Liver (tissue), 9 donors: Measurements from ENCODE around the gene SCN2B. TPM values are rescaled to one million over a fixed set of nuclear protein-coding genes. Genes with fewer than 3 reads are reported as not detected.

Source experiments
- DNase-seq: peaks from one replicate; pipeline ENCODE4 v3.0.0-alpha.2; 2017; ENCODE audit warnings: low spot score
- H3K27ac ChIP-seq, 2 donors: one replicate each; pipeline ENCODE4 v1.7.0; 2013; ENCODE audit warnings: inconsistent platforms in 2 of 2, low read length in 2 of 2, control low read depth in 1 of 2, low read depth in 1 of 2, mild to moderate bottlenecking in 1 of 2
- H3K27me3 ChIP-seq, 4 donors: one replicate each; pipeline versions ENCODE4 v1.6.1 to v1.7.0; 2013; ENCODE audit warnings: low read length in 3 of 4, inconsistent platforms in 1 of 4, mild to moderate bottlenecking in 1 of 4, moderate library complexity in 1 of 4; ENCODE audit not compliant: control insufficient read depth in 4 of 4, insufficient read depth in 4 of 4
- H3K36me3 ChIP-seq, 4 donors: one replicate each; pipeline versions ENCODE4 v1.6.1 to v1.7.0; 2013; ENCODE audit warnings: low read length in 3 of 4, mild to moderate bottlenecking in 3 of 4, low read depth in 1 of 4, moderate library complexity in 1 of 4; ENCODE audit not compliant: control insufficient read depth in 4 of 4, insufficient read depth in 3 of 4
- H3K4me1 ChIP-seq, 4 donors: one replicate each; pipeline versions ENCODE4 v1.6.1 to v1.7.0; 2013; ENCODE audit warnings: low read length in 3 of 4, mild to moderate bottlenecking in 3 of 4, moderate library complexity in 1 of 4; ENCODE audit not compliant: control insufficient read depth in 4 of 4, insufficient read depth in 4 of 4
- H3K4me3 ChIP-seq, 3 donors: one replicate each; pipeline versions ENCODE4 v1.6.1 to v1.7.0; 2013; ENCODE audit warnings: low read length in 3 of 3, control low read depth in 1 of 3, low read depth in 1 of 3, mild to moderate bottlenecking in 1 of 3
- H3K9ac ChIP-seq, 2 donors: one replicate each; pipeline ENCODE4 v1.7.0; 2013; ENCODE audit warnings: low read length in 2 of 2, mild to moderate bottlenecking in 2 of 2, moderate library complexity in 2 of 2, control low read depth in 1 of 2, low read depth in 1 of 2
- H3K9me3 ChIP-seq, 4 donors: one replicate each; pipeline versions ENCODE4 v1.6.1 to v1.7.0; 2013; ENCODE audit warnings: low read length in 3 of 4; ENCODE audit not compliant: control insufficient read depth in 4 of 4
- ATF3 ChIP-seq: IDR thresholded peaks from 2 replicates; pipeline ENCODE4 v1.6.1; 2016; ENCODE audit warnings: antibody characterized with exemption
- CTCF ChIP-seq: fragments of 150-350 bp; IDR thresholded peaks from 2 replicates; pipeline ENCODE4 v1.5.1; 2017; ENCODE audit warnings: improper control_type of control experiment, low read depth, low read length; ENCODE audit not compliant: missing input control
- EGR1 ChIP-seq, 2 donors: IDR thresholded peaks; 2 replicates each; pipeline ENCODE4 v1.6.1; 2016 to 2018; ENCODE audit warnings: antibody characterized with exemption in 2 of 2, low read depth in 2 of 2
- FOXA1 ChIP-seq: IDR thresholded peaks from 2 replicates; pipeline ENCODE4 v1.6.1; 2016; ENCODE audit warnings: antibody characterized with exemption
- FOXA2 ChIP-seq: IDR thresholded peaks from 2 replicates; pipeline ENCODE4 v1.6.1; 2016; ENCODE audit warnings: antibody characterized with exemption
- GABPA ChIP-seq, 2 donors: IDR thresholded peaks in 1 of 2; conservative IDR thresholded peaks in 1 of 2; 2 replicates each; pipeline ENCODE4 v1.6.1; 2016; ENCODE audit warnings: antibody characterized with exemption in 2 of 2, mild to moderate bottlenecking in 1 of 2, moderate library complexity in 1 of 2
- HNF4A ChIP-seq, 2 donors: conservative IDR thresholded peaks; 2 replicates each; pipeline ENCODE4 v1.6.1; 2016; ENCODE audit warnings: antibody characterized with exemption in 2 of 2, mild to moderate bottlenecking in 2 of 2
- HNF4G ChIP-seq: IDR thresholded peaks from 2 replicates; pipeline ENCODE4 v1.6.1; 2016; ENCODE audit warnings: antibody characterized with exemption
- JUND ChIP-seq, 2 donors: IDR thresholded peaks; 2 replicates each; pipeline ENCODE4 v1.6.1; 2016; ENCODE audit warnings: antibody characterized with exemption in 2 of 2
- MAX ChIP-seq: IDR thresholded peaks from 2 replicates; pipeline ENCODE4 v1.6.1; 2016; ENCODE audit warnings: antibody characterized with exemption
- NR2F2 ChIP-seq: IDR thresholded peaks from 2 replicates; pipeline ENCODE4 v1.6.1; 2016; ENCODE audit warnings: antibody characterized with exemption
- RAD21 ChIP-seq, 2 donors: IDR thresholded peaks; 2 replicates each; pipeline ENCODE4 v1.6.1; 2016; ENCODE audit warnings: antibody characterized with exemption in 2 of 2, mild to moderate bottlenecking in 2 of 2
- REST ChIP-seq: IDR thresholded peaks from 2 replicates; pipeline ENCODE4 v1.6.1; 2016; ENCODE audit warnings: antibody characterized with exemption, mild to moderate bottlenecking
- RXRA ChIP-seq, 2 donors: IDR thresholded peaks; 2 replicates each; pipeline ENCODE4 v1.6.1; 2017 to 2018; ENCODE audit warnings: antibody characterized with exemption in 2 of 2, mild to moderate bottlenecking in 1 of 2
- SP1 ChIP-seq: IDR thresholded peaks from 2 replicates; pipeline ENCODE4 v1.6.1; 2018; ENCODE audit warnings: antibody characterized with exemption, mild to moderate bottlenecking
- TAF1 ChIP-seq: conservative IDR thresholded peaks from 2 replicates; pipeline ENCODE4 v1.6.1; 2016; ENCODE audit warnings: antibody characterized with exemption, mild to moderate bottlenecking
- YY1 ChIP-seq: IDR thresholded peaks from 2 replicates; pipeline ENCODE4 v1.6.1; 2016; ENCODE audit warnings: antibody characterized with exemption, mild to moderate bottlenecking
- ZBTB33 ChIP-seq: IDR thresholded peaks from 2 replicates; pipeline ENCODE4 v1.6.1; 2016; ENCODE audit warnings: antibody characterized with exemption
- WGBS: extraction: QIAGEN DNeasy Blood & Tissue Kit; methylation state at CpG from one replicate; pipeline ENCODE4 v1.1.7; 2013; 5-methylcytosine and 5-hydroxymethylcytosine counted together
- polyA plus RNA-seq, 2 donors: library from polyadenylated mRNA; stranded (reverse) in 1 of 2; unstranded in 1 of 2; fragments of 200-250 nt in 1 of 2; fragments of >200 nt in 1 of 2; fragmentation: Nextera tagmentation in 1 of 2; extraction: Ambion mirVana in 1 of 2; gene quantifications; one replicate each; pipeline versions ENCODE4 v1.2.1 to v1.2.3, GENCODE V29; 2013 to 2015
- total RNA-seq, 2 donors: library from RNA; depleted of rRNA; stranded (reverse); fragments of >200 nt; gene quantifications; one replicate each; pipeline ENCODE4 v1.2.3, GENCODE V29; 2014
- donor health status: healthy.
- donor health status: healthy.
- donor health status: healthy.
- donor health status: healthy.
- donor health status: healthy.

Gene SCN2B
- total and polyA plus RNA-seq, 4 donors: 0.01 to 0.05 TPM; not detected in 2

GRCh38 chr11:118212781-118213191, 36.3 kb upstream of the SCN2B start:
- H3K9ac ChIP-seq: no peak overlapping the region
- peak overlapping the region; percentile 1 to 62 for H3K27ac ChIP-seq
- no peaks in the 10 kb centered on the region for H3K9me3 ChIP-seq
- no peak for DNase-seq
- no peaks in the 10 kb centered on the region for H3K36me3 ChIP-seq
- no peak for TF ChIP-seq MAX
- no peak for TF ChIP-seq RAD21 (IDR thresholded peaks at IDR 0.05)
- no peak for TF ChIP-seq NR2F2
- TF ChIP-seq GABPA (IDR thresholded peaks at IDR 0.05 in 1 of 2, conservative IDR thresholded peaks at IDR 0.05 in 1 of 2): no peak
- no peak for TF ChIP-seq CTCF
- no peak for TF ChIP-seq JUND (IDR thresholded peaks at IDR 0.05)
- no peak for TF ChIP-seq HNF4G
- no peak for TF ChIP-seq EGR1 (IDR thresholded peaks at IDR 0.05; ENCODE audit: low read depth in 2 of 2)
- no peak for TF ChIP-seq TAF1
- TF ChIP-seq RXRA (IDR thresholded peaks at IDR 0.05): no peak
- no peak overlapping the region for H3K4me3 ChIP-seq
- no peaks in the 10 kb centered on the region for H3K27me3 ChIP-seq
- peaks cover 9 to 28% (median 19%) of the 10 kb centered on the region in 4 donors for H3K4me1 ChIP-seq
- WGBS: 73% methylated on average over 2 of the region's 2 CpGs

GRCh38 chr11:118212131-118212725, 35.8 kb upstream of the SCN2B start:
- 56% methylated on average over 7 of the region's 7 CpGs for WGBS
- H3K36me3 ChIP-seq: no peaks in the 10 kb centered on the region
- H3K27me3 ChIP-seq: no peaks in the 10 kb centered on the region
- TF ChIP-seq GABPA (IDR thresholded peaks at IDR 0.05 in 1 of 2, conservative IDR thresholded peaks at IDR 0.05 in 1 of 2) (peak in 1 of 2 donors; percentile 43), EGR1 (IDR thresholded peaks at IDR 0.05; ENCODE audit: low read depth in 2 of 2) (peak in 1 of 2 donors; percentile 51), CTCF (no peak), ATF3 (no peak), JUND (IDR thresholded peaks at IDR 0.05) (peak in 1 of 2 donors; percentile 72), HNF4A (conservative IDR thresholded peaks at IDR 0.05) (peak; percentile 59 to 72), HNF4G (no peak), RXRA (IDR thresholded peaks at IDR 0.05) (peak; percentile 13 to 84), ZBTB33 (peak; percentile 54), SP1 (peak; percentile 57), TAF1 (no peak), NR2F2 (no peak), YY1 (peak; percentile 68), FOXA1 (no peak), RAD21 (IDR thresholded peaks at IDR 0.05) (peak; percentile 45 to 47), REST (peak; percentile 25), FOXA2 (peak; percentile 31), MAX (peak; percentile 41)
- no peaks in the 10 kb centered on the region for H3K9me3 ChIP-seq
- peaks cover 9 to 28% (median 19%) of the 10 kb centered on the region in 4 donors for H3K4me1 ChIP-seq
- no peak overlapping the region for H3K4me3 ChIP-seq
- no peak overlapping the region for H3K9ac ChIP-seq
- H3K27ac ChIP-seq: peak overlapping the region; percentile 1 to 62
- peak; percentile 58 for DNase-seq
